IMR-90 (cell line): Measurements from ENCODE around the gene PAK5.

Source experiments
- MAZ ChIP-seq: IDR thresholded peaks from 2 replicates; pipeline ENCODE4 v1.6.1; 2012; ENCODE audit warnings: low read depth, mild to moderate bottlenecking, low read length, improper control_type of control experiment, moderate library complexity, borderline replicate concordance
- MXI1 ChIP-seq: IDR thresholded peaks from 2 replicates; pipeline ENCODE4 v1.6.1; 2012; ENCODE audit warnings: low read depth, mild to moderate bottlenecking, low read length, moderate library complexity, borderline replicate concordance
- TF ChIP-seq, protein P1 (sequence below): conservative IDR thresholded peaks from 2 replicates; pipeline ENCODE4 v1.5.1; 2012; ENCODE audit warnings: mild to moderate bottlenecking, low read depth, low read length, improper control_type of control experiment

DNA sequence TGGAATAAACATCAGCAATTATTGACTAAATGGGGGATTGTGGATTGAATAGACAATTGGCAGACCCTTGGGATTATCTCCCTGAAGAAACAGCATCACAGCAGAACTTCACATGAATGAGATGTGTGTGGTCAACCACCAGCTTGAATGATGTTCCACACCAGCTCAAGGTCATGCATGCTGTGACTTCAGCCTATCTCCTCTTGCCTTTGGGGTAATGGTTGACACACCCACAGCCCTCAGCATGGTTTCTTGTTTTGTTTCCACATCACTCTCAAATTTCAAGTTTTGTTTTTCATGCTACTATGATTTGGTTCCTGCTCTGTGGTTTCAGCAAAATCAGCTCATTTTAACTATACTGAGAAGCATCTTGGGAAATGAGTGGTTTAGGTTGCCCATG lies 94.3 kb downstream of the PAK5 start:
- TF ChIP-seq, protein P1, sequence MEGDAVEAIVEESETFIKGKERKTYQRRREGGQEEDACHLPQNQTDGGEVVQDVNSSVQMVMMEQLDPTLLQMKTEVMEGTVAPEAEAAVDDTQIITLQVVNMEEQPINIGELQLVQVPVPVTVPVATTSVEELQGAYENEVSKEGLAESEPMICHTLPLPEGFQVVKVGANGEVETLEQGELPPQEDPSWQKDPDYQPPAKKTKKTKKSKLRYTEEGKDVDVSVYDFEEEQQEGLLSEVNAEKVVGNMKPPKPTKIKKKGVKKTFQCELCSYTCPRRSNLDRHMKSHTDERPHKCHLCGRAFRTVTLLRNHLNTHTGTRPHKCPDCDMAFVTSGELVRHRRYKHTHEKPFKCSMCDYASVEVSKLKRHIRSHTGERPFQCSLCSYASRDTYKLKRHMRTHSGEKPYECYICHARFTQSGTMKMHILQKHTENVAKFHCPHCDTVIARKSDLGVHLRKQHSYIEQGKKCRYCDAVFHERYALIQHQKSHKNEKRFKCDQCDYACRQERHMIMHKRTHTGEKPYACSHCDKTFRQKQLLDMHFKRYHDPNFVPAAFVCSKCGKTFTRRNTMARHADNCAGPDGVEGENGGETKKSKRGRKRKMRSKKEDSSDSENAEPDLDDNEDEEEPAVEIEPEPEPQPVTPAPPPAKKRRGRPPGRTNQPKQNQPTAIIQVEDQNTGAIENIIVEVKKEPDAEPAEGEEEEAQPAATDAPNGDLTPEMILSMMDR, result no peak
- TF ChIP-seq MAZ (no peak), MXI1 (no peak)
